GM23338 (cell line): ENCODE results near the gene SIRPA.

Source experiments
- CTCF ChIP-seq, 2 experiments: fragments of 200-600 bp in 1 of 2; sonication (generic) in 1 of 2; conservative IDR thresholded peaks; 2 replicates each; pipeline versions ENCODE4 v1.5.1 to v1.6.1; 2016 to 2017; ENCODE audit warnings: antibody characterized with exemption in 2 of 2, low read depth in 2 of 2, mild to moderate bottlenecking in 2 of 2, moderate library complexity in 1 of 2
- EZH2 ChIP-seq: fragments of 200-600 bp; sonication (generic); IDR thresholded peaks from one replicate; pipeline ENCODE4 v1.8.0; 2017; ENCODE audit warnings: antibody characterized with exemption, mild to moderate bottlenecking, low read depth; ENCODE audit not compliant: unreplicated experiment
- EZH2phosphoT487 ChIP-seq: fragments of 200-600 bp; sonication (generic); IDR thresholded peaks from one replicate; pipeline ENCODE4 v1.8.1; 2018; ENCODE audit warnings: antibody characterized with exemption; ENCODE audit not compliant: unreplicated experiment
- POLR2AphosphoS5 ChIP-seq: IDR thresholded peaks from 2 replicates; pipeline ENCODE4 v1.6.1; 2016; ENCODE audit warnings: antibody characterized with exemption, low read depth
- REST ChIP-seq: IDR thresholded peaks from one replicate; pipeline ENCODE4 v1.6.1; 2018; ENCODE audit warnings: antibody characterized with exemption; ENCODE audit not compliant: unreplicated experiment
- TF ChIP-seq, protein P1 (sequence below): IDR thresholded peaks from 2 replicates; pipeline ENCODE4 v1.6.1; 2016; ENCODE audit warnings: antibody characterized with exemption

- TF ChIP-seq CTCF (conservative IDR thresholded peaks at IDR 0.05; ENCODE audit: low read depth in 2 of 2) (no peak), EZH2phosphoT487 (no peak), EZH2 (no peak), REST (no peak), POLR2AphosphoS5 (no peak)
- TF ChIP-seq, protein P1, sequence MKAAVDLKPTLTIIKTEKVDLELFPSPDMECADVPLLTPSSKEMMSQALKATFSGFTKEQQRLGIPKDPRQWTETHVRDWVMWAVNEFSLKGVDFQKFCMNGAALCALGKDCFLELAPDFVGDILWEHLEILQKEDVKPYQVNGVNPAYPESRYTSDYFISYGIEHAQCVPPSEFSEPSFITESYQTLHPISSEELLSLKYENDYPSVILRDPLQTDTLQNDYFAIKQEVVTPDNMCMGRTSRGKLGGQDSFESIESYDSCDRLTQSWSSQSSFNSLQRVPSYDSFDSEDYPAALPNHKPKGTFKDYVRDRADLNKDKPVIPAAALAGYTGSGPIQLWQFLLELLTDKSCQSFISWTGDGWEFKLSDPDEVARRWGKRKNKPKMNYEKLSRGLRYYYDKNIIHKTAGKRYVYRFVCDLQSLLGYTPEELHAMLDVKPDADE, result no peak
Observed at GRCh38 chr20:1866834-1867233, 28.4 kb upstream of the SIRPA start.
